Osteocyte (in vitro differentiated cells): ENCODE measurements around the gene CCNY. TPM values are rescaled to one million over a fixed set of nuclear protein-coding genes. Genes with fewer than 3 reads are reported as not detected.

Experiments
- DNase-seq: peaks from one replicate; pipeline ENCODE4 v3.0.0; 2021; ENCODE audit warnings: mixed read lengths; ENCODE audit not compliant: unreplicated experiment; ENCODE audit errors: extremely low spot score
- H3K27ac Mint-ChIP-seq: one replicate; pipeline ENCODE4 v1.8.0; 2021; ENCODE audit warnings: mild to moderate bottlenecking, mixed read lengths; ENCODE audit not compliant: unreplicated experiment
- H3K27me3 Mint-ChIP-seq: one replicate; pipeline ENCODE4 v1.8.0; 2021; ENCODE audit warnings: mixed read lengths; ENCODE audit not compliant: unreplicated experiment
- H3K36me3 Mint-ChIP-seq: one replicate; pipeline ENCODE4 v1.8.0; 2021; ENCODE audit warnings: mixed read lengths; ENCODE audit not compliant: unreplicated experiment
- H3K4me1 Mint-ChIP-seq: one replicate; pipeline ENCODE4 v1.8.0; 2021; ENCODE audit warnings: mixed read lengths; ENCODE audit not compliant: unreplicated experiment
- H3K4me3 Mint-ChIP-seq: one replicate; pipeline ENCODE4 v1.8.0; 2021; ENCODE audit warnings: mild to moderate bottlenecking, moderate library complexity, mixed read lengths; ENCODE audit not compliant: unreplicated experiment
- H3K9me3 Mint-ChIP-seq: one replicate; pipeline ENCODE4 v1.8.0; 2021; ENCODE audit warnings: mixed read lengths; ENCODE audit not compliant: unreplicated experiment
- CTCF ChIP-seq: fragments of 200-600 bp; sonication (generic); IDR thresholded peaks from 2 replicates; pipeline ENCODE4 v1.5.0; 2021; ENCODE audit warnings: antibody characterized with exemption, mild to moderate bottlenecking, moderate library complexity
- total RNA-seq: library from RNA; stranded (reverse); gene quantifications from 2 replicates; pipeline ENCODE4 v1.2.1, GENCODE V29; 2021

The CCNY gene
- total RNA-seq, 1 donor from 2014 or later = 76.4 TPM

- Mint-ChIP-seq H3K36me3 (no peaks in the 10 kb centered on the region), H3K27ac (peak overlapping the region; percentile 65), H3K4me1 (peaks cover 61% of the 10 kb centered on the region), H3K4me3 (no peak overlapping the region), H3K27me3 (no peaks in the 10 kb centered on the region), H3K9me3 (no peaks in the 10 kb centered on the region)
- TF ChIP-seq CTCF = no peak
- no peak for DNase-seq
These were observed 88.5 kb downstream of the CCNY start for GRCh38 chr10:35424680-35425285.

- peak overlapping the region; percentile 65 for H3K27ac Mint-ChIP-seq
- peaks cover 55% of the 10 kb centered on the region for H3K4me1 Mint-ChIP-seq
- no peak for TF ChIP-seq CTCF
- H3K36me3 Mint-ChIP-seq = no peaks in the 10 kb centered on the region
- no peaks in the 10 kb centered on the region for H3K9me3 Mint-ChIP-seq
- no peak overlapping the region for H3K4me3 Mint-ChIP-seq
- no peaks in the 10 kb centered on the region for H3K27me3 Mint-ChIP-seq
- no peak for DNase-seq
These were observed 89.3 kb downstream of the CCNY start for GRCh38 chr10:35425595-35425994.

GRCh38 chr10:35426657-35427056 lies 90.3 kb downstream of the CCNY start:
- H3K9me3 Mint-ChIP-seq = no peaks in the 10 kb centered on the region
- no peak overlapping the region for H3K4me3 Mint-ChIP-seq
- DNase-seq = no peak
- no peak overlapping the region for H3K27ac Mint-ChIP-seq
- H3K4me1 Mint-ChIP-seq = peaks cover 48% of the 10 kb centered on the region
- TF ChIP-seq CTCF = no peak
- no peaks in the 10 kb centered on the region for H3K27me3 Mint-ChIP-seq
- H3K36me3 Mint-ChIP-seq = no peaks in the 10 kb centered on the region

GRCh38 chr10:35427543-35427942 lies 91.2 kb downstream of the CCNY start:
- no peak for DNase-seq
- Mint-ChIP-seq H3K4me3 (no peak overlapping the region), H3K9me3 (no peaks in the 10 kb centered on the region)

GRCh38 chr10:35428521-35428920 lies 92.2 kb downstream of the CCNY start:
- TF ChIP-seq CTCF = no peak
- no peaks in the 10 kb centered on the region for H3K9me3 Mint-ChIP-seq
- DNase-seq = no peak
- no peak overlapping the region for H3K27ac Mint-ChIP-seq
- H3K4me1 Mint-ChIP-seq = peaks cover 48% of the 10 kb centered on the region
- no peaks in the 10 kb centered on the region for H3K27me3 Mint-ChIP-seq
- no peak overlapping the region for H3K4me3 Mint-ChIP-seq
- no peaks in the 10 kb centered on the region for H3K36me3 Mint-ChIP-seq

More at GRCh38 chr10:35427543-35427942, 91.2 kb downstream of the CCNY start:
- Mint-ChIP-seq H3K36me3 (no peaks in the 10 kb centered on the region), H3K27ac (no peak overlapping the region), H3K4me1 (peaks cover 51% of the 10 kb centered on the region), H3K27me3 (no peaks in the 10 kb centered on the region)
- no peak for TF ChIP-seq CTCF
